HG03571 (cell line): ENCODE results near the gene NFIA.
"Not testable (repeated sequence)": the region's sequence is repeated elsewhere in the genome, so short reads cannot be mapped to it uniquely, and the experiment has no call there.

Experiments used
- ATAC-seq: cut with Tn5 transposase; IDR thresholded peaks from one replicate; pipeline ENCODE4 v1.9.1; 2021; ENCODE audit not compliant: unreplicated experiment

Gene NFIA

DNA sequence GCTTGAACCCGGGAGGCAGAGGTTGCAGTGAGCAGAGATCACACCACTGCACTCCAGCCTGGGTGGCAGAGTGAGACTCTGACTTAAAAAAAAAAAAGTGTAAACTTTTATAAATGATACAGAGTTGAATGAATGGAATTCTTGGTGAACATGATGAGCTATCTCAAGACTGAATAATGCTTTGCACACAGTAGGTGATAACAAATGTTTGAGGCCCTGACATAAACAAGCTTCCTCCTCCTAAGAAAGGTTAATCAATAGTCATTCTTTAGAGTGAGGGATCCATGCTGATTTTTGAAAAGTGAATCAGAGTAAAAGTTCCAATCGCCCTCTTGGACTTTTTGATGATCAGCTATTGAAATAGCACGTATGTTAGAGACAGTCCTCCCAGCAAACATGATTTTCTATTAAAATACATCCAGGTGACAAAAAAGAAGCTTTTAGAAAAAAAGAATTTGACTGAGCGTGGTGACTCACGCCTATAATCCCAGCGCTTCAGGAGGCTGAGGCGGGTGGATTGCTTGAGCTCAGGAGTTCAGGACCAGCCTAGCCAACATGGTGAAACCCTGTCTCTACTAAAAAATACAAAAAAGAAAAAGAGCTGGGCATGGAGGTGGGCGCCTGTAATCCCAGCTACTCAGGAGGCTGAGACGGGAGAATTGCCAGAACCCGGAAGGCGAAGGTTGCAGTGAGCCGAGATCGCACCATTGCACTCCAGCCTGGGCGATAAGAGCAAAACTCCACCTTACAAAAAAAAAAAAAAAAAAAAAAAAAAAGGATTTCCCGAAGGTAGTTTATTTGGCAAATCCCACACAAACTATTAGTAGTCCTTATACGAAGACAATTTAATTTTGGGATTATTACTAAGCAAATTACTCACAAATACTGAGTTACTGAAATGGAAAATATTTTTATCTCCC is 181.8 kb downstream of the NFIA start:
- ATAC-seq = no peak

DNA sequence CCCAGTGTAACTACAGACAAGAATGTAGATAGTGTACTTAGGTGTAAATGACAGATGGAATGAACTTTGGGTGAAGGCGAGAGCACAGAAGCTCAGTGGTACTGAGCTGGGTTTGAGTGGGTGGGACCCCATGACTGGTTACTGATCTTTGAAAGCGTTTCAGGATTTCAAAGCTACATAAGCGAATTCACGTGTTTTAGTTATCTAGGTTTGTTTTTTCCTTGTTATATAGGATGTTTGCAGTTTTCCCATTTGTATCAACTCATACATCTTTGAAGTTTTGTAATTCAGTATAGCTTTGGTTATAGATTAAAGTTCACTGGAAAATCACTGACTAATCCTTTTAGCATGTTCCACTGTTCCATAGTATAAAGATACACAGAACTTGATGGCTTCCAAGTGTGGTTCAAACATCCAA is 182.5 kb downstream of the NFIA start:
- no peak for ATAC-seq

DNA sequence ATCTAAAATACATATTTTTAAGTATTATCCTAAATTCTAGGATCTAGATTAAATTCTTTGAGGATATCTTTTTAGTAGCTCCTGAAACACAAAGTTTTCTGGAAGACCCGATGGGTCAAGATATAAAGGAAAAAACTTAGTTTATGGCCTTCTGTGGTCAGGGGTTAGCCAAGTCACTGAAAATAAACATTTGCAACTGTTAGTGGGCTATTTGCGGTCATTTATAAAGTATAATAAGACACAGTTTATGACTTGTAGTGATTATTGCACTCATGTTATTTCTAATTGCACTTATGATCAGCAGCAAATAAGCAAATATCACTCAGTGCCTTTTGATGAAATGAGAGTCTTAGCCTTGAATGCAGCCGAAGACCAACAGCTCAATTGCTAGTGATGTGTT is 183.3 kb downstream of the NFIA start:
- ATAC-seq = no peak

DNA sequence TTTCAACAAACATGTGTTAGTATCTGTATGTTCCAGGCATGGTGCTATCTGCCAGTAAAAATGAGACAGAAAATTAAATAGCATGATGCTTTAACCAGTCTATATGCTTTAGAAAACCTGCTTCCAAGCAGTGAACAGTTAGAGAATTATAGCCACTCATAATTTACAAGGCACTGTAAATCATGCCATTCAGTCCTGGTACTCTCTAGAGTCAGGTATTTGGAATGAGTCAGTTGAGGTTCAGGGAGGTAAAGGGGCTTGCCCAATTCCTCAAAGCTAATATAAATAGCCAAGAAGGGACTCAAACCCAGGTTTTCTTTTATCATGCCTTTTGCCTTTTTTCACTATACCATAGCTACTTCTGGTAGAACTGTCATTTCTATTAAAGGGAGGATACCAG is 184.4 kb downstream of the NFIA start:
- ATAC-seq = no peak

DNA sequence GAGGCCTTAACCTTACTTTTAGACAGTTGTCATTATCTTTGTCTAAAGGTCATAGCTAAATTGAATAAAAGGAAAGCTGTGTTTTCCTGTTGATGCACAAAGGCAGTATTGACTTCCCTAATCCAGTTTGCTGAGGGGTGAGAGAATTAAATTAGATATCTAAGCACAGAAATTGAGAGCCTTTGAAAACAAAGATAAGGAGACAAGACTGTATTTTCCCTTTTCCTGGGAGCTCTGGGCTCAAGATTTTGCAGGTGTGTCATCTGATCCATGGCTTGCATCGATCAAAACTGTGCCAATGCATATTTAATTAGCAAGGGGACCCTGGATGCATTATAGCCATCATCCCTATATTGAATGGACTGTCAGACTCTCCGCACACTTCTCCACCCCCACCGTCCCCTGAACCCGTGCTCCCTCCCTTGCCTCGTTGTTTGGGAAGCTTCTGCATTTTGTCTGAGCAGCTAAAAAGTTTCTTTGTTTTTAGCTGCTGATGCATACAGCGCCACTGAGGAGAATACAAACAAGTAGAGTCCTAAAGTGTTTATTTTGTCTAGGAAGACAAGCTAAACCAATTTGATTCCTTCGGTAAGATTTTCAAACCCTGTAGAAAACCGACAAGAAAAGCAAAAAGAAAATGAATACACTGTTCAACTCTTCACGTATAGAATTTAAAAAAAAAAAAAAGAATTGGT is 186.3 kb downstream of the NFIA start:
- no peak for ATAC-seq

DNA sequence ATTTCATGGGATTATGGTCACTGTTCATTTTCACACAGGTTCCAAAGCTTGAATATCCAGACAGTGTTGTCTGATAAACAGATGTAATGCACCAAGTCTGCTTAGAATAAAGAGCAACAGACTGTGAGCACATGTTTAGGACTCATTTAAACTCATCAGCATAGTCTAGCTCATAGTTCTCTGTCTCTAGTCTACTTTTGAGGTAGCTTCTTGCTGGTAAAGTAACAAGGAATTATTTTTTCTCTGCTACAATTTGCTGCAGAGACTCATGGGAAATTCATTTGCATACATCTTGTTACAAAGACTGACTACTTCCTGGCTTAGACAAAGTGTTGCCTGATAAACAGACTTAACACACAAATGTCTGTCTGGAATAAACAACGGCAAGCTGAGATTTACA is 187.2 kb downstream of the NFIA start:
- ATAC-seq = no peak

DNA sequence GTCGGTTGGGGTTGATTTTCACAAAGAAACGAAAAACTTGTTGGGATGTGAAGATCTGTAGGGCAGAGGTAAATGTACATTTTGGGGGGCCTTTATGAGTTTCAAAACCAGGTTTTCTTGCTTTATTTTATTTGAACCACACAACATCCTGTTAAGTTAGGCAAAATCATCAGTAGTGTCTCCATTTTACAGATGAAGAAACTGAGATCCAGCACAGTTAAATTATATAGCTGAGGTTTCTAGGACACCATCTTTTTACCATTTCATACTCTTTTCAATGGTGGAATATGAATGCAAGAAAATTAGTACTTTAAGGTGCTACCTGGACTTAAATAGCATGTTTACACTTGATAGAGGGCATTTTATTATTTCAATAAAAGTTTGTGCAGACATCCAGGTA is 187.7 kb downstream of the NFIA start:
- no peak for ATAC-seq

DNA sequence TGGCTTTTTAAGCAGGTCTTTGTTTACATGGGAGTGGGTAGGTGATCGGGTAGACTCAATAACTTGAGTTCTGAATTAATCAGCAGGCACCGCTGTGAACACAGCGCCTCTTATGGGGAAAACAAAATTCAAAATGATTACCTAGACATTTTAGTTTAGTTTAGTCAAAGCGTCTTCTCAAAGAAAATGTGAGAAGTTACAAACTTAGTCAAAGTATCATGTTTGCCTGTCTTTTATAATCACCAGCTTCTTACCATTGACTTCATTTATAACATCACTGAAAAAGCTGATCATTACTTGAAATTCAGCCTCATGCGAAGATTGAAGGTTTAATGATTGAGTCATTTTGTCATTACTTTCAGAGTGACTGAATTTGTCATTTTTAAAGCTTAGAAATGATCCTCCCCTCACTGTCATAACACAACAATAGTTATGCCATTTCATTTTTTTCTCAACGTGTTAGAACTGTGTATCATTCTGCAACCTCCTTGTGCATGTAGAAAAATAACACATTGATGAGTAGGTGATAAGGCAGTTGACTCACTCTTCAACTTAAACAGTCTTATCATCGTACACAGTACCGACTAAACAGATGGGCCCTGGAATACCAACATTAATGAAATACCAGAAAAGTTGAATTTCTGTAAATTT is 188.5 kb downstream of the NFIA start:
- no peak for ATAC-seq

DNA sequence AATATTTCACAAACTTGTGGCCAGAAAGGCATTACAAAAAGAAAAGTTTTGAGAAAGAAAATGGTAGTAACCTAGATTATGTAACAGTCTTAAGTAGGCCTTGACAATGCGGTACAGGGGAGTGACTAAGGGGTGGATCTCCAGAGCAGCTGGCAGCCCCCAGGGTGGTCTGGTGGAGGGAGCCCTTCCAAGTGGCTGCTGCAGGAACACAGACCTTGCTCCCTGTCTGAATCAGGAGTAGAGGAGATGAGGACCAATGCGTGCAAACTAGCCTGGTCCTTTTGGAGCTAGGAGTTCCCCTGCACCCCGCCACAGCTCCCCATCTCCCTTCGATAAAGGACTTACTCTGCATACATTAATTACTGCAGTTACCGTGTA is 189.0 kb downstream of the NFIA start:
- ATAC-seq = no peak

DNA sequence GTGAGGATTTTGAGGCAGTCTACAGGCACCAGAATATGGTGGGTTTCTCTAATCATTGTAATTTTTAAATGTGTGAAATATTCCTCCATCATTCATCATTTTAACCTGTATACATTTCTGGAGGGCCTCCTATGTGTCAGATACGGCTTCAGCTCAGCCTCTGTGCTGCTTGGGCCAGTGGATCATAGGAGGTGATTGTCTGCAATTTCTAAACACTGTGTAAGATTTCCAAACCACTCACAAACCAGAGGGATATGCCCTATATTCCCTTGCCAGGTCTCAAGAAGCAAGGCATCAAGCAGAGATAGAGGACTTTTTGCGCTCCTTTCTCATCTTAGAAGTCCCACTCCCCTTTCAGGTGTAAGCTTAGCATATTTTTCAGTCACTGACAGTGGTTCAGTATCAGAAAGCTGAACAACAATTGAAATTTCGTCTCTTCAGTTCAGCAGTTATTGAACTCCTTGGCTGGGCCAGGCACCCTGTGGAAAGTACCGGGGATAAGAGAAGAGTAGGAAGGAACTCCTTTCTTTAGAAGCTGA is 190.9 kb downstream of the NFIA start:
- no peak for ATAC-seq

DNA sequence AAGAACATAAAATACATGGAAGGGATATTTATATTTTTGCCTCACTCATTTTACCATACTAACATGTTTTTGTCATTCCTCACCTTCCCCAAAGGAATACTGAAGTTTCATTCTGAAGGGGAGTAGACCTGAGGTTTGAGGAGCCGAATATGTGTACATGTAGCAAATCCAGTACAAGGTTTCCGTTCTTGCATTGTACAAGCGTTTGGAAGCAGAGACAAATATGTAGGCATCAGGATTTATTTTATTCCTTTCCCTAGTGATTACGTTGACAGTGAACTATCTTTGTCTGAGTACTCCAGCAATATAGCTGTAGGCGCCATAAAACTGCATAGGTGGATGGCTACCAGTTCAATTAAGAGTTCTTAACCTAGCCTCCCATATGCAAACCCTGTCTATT is 191.5 kb downstream of the NFIA start:
- ATAC-seq = no peak

DNA sequence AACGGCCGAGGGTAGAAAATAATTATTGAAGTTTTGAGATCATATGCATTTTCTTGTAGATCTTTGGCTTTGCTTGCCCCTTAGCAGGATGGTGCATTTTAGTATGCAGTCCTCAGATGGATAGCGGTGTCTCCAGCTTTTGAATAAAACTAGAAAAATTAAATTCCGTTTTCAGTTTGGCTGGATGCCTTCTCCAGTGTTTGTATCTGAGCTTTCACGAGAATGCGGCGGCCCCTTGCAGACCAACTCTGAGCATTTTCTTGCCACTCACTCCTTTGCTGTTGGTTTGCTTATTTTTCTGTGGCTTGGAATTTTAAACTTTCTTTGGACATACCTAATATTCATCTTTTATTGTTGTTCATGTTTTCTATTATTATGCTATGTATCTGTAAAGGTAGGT is 192.6 kb downstream of the NFIA start:
- ATAC-seq = no peak

DNA sequence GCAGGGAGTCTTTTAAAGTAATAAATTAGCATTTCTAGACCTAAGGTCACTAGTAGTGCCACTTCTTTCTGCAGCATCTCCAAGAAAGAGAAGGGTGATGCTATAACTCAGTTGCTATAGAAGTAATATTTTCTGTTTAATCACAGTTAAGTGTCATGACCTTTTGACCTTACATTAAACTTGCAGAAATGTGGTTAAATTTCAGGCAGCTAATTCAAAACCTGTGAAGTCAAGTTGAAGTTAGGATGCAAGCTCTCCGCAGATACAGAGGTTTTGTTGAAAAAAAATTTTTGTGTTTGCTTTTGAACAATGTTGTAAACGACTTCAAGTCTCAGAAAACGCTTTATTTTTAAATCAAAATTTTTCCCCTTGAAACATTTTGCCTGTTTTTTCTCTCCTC is 193.9 kb downstream of the NFIA start:
- no peak for ATAC-seq

DNA sequence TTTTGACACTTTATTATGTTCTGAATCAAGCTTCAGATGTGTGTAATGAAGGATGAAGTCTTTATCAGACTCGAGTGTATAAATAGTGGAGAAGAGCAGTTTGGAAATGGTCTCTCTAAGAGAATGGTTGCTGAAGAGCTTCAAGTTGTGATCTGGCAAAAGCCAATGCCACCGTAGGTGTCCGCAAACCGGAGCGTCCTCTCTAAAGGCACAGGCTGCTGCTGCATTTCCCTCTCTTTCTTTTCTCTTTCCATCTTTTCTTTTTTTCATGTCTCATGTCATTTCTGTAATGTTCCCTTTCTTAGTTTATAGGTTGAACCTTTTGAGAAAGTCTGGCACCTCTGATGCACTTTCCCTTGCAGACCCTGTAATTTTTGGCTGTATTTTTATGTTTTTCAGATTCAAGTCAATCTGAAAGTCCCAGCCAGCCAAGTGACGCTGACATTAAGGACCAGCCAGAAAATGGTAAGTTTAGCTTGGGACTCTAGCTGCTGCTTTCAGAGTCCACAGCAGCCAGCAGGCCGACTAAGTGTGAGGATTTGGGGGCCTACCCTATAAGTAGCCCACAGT is 194.8 kb downstream of the NFIA start:
- no peak for ATAC-seq

DNA sequence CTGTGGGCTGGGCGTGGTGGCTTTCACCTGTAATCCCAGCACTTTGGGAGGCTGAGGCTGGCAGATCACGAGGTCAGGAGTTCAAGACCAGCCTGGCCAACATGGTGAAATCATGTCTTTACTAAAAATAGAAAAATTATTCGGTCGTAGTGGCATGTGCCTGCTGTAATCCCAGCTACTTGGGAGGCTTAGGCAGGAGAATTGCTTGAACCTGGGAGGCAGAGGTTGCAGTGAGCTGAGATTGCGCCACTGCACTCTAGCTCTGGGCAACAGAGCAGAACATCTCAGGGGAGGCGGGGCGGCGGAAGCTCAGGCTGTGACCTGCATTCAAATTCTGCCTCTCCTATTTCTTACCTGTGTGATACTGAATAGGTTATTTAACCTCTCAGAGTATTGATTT is 196.1 kb downstream of the NFIA start:
- ATAC-seq = not testable (repeated sequence)

DNA sequence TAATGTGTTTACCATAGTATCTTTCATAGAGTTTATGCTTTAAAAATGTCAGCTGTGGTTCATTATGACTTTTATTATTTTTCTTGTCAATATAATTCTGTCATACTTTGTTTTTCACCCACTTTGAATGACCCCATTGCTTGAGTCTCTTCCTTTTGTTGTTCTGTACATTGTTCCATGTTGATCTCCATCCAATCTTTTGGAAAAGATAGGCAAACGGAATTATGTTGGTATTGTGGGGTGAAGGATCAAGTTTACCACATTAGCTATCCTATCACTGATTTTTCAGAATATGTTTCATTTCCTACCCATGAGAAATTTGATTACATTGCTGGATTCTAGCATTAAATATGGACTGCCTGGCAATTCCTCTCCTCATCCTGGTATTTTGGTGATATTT is 196.6 kb downstream of the NFIA start:
- ATAC-seq = no peak

DNA sequence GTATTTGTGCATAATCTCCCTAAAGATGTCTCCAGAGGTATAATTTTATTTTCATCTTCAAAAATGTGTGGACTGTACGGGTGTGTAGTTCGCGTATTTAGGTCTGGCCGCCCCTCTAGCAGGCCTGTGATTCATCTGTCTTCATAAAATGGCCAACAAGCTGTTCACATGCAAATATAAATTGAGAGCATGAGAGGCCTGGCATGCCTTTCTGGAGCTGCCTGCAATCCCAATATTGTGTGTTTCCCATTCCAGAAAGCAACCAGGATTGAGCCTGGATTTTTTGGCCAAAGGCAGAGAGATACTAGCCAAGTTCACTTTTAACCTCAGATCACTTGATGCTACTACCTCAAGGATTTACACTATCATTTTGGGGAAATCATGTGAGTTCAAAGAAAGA is 197.2 kb downstream of the NFIA start:
- no peak for ATAC-seq

DNA sequence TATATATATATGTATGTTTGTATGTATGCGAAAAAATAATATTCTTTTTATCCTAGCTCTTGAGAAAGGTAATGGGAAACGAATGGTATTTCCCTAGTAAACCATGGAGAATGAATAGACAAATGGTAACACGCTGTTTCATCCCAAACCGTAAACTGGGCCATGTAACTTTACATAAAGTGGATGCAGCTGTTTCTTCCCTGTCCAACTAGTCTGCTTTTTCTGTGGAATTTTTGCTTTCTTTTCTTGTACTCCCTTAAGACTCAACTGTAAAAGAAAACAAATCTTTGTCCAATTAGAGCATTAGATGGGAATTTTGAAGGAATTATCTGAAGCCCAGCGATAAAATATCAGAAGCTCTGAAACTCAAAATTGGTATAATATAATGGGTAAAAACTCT is 198.1 kb downstream of the NFIA start:
- no peak for ATAC-seq

DNA sequence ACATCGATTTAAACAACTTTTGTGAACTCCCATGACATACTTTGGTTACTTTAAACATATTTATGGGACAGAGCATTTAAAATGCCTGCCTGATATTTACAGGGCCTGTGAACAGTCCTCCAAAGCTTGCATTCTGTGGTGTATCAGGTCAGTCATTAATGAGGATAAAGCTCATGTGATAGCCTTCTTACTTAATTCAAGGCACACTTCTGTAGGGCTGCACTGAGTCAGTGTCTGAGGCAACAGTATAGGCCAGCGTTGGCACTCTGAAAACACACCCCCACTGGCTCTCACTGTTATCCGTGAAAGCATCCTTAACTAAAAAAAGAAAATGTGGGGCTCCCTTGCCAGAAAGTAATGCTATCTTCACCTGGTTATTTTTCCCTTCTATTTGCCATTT is 200.0 kb downstream of the NFIA start:
- no peak for ATAC-seq

DNA sequence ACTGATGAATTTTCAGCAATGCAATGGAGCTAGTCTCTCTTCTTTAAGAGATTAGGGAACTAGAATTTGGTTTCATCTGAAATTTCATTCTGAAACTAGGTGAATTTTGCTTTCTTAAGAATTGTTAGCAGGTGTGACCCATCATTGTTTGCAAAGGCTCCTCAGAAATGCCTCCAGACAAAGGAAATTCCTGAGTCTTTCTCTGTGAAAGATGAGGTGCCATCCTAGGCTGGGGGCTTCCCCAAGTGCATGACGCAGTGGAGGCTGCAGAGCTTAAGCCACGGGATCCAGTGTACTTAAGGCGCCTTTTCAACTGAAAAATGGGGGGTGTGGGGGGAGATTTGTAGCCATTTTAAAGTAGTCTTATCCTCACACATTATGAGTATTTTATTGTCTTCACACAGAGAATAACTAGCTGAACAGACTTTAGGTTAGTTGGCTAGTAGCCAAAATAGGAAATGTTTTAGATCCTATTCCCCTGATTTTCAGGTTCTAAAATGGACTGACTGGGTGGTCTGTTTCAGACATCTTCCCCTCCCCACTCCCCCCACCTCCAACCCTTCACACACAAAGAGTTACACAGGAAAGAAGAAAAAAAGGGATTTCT is 202.0 kb downstream of the NFIA start:
- ATAC-seq = no peak

DNA sequence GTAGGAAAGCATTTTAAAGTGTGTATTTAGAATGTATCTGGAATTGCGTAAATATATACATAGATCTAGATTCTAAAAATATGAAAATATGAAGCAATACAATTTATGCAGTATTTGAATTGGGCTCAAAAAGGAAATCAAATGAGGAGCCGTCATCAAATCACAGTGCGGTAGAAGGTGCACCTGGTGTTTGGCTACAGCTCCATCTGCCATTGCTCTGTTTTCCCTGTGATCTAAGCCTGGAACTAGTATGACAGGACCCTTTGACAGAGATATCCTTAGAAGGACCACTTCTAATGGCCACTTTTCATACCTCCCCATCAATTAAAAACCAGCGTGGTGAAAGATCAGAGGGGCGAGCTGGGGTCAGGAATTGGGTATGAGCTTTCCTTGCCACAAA is 202.6 kb downstream of the NFIA start:
- ATAC-seq = no peak
